Erythroblast (primary cell): ENCODE data around the gene ZYX.
"Not testable (repeated sequence)": the region's sequence is repeated elsewhere in the genome, so short reads cannot be mapped to it uniquely, and the experiment has no call there.

Experiments
- DNase-seq, 2 experiments: peaks; one replicate each; lab custom pipeline; 2025; lab: John Stamatoyannopoulos, UW
- GATA1 ChIP-seq: IDR thresholded peaks from 2 replicates; pipeline ENCODE4 v1.6.1; 2011; ENCODE audit warnings: low read depth, mild to moderate bottlenecking, control low read depth, low read length, moderate library complexity
- POLR2A ChIP-seq: IDR thresholded peaks from 2 replicates; pipeline ENCODE4 v1.6.1; 2011; ENCODE audit warnings: mild to moderate bottlenecking, low read length

The ZYX gene

DNA sequence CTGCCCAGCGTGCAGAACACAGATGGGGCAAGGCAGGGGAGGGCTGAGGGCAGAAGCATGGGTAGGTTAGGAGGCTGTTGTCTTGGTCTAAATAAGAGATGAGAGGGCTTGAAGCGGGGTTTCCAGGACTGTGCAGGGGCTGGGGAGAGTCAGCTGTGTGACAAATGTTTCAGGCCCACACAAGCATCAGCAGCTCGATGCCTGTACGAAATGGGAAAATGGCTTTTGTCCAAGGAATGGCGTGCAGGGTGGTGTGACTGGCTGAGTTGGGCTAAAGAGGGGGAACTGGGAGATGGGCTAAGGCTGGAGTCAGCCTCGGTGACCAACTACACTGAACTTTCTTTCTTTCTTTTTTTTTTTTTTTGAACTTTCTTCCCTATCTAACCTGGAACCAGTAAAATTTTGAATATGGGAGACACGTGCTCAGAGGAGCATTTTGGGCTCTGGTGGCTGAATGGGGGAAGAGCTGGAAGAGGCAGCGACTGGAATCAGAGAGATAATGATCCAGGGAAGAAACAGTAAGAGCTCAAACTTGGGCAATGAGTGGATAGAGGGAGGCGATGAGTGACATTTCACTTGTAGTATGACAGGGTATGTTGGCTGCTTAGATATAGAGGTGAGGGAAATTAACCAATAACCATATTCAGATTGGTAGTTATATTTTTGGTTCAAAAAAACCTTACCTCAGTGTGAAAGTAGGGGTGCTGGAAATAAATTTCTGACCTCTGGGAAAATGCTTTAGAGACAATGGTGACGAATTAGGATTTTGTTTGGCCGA is 37.7 kb downstream of the ZYX start:
- DNase-seq, result no peak
- no peak for TF ChIP-seq GATA1
- no peak for TF ChIP-seq POLR2A

DNA sequence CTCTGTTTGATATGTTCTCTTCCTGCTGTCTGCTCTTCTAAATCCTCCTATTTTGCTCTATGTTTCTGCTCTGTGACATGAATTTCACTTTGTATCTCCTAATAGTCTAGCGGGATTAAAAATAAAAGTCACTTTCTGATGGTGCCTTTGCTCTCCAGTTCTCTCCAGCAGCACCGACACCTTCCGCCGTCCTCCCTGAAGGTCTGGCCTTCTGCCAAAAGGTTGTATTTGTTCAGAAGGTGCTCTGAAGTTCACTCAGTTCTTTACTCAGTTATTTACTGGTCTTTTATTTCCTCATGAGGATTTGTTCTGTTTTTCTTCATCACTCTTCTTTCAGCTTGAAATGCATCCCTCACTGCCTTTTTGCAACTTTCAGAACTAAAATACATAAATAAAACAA is 38.7 kb downstream of the ZYX start:
- no peak for DNase-seq
- TF ChIP-seq POLR2A, result no peak
- no peak for TF ChIP-seq GATA1

DNA sequence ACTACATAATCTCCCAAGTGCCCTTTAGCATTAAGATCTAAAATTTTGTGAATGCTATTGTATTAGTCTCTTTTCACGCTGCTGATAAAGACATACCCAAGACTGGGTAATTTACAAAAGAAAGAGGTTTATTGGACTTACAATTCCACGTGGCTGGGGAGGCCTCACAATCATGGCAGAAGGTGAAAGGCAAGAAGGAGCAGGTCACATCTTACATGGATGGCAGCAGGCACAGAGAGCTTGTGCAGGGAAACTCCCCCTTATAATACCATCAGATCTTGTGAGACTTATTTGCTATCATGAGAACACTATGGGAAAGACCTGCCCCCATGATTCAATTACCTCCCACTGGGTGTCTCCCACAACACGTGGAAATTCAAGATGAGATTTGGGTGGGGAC is 39.5 kb downstream of the ZYX start:
- DNase-seq, result not testable (repeated sequence)

DNA sequence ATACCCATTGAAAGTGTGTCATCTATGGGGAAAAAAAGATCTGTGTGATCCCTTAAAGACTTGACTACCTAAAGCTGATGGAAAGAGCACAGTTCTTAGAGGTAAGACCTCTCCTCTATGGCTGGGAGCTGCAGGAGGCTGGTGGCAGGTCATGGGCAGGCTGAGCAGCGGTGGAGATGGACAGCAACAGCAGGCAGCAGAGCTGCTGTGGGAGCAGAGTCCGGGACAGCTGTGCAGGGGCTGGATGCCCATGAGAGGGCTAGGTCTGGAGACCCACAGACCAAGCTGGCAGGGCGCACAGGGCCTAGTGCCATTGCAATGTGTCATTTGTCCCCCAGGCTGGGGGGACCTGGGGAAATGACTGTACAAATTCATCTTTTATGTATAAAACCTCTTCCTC is 40.9 kb downstream of the ZYX start:
- TF ChIP-seq POLR2A (no peak), GATA1 (no peak)
- DNase-seq, result no peak

DNA sequence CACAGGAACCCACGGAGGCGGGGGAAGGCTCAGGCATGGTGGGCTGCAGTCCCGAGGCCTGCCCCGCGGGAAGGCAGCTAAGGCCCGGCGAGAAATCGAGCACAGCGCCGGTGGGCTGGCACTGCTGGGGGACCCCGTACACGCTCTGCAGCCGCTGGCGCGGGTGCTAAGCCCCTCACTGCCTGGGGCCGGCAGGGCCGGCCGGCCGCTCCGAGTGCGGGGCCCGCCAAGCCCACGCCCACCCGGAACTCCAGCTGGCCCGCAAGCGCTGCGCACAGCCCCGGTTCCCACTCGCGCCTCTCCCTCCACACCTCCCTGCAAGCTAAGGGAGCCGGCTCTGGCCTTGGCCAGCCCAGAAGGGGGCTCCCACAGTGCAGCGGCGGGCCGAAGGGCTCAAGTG is 43.3 kb downstream of the ZYX start:
- not testable (repeated sequence) for DNase-seq

DNA sequence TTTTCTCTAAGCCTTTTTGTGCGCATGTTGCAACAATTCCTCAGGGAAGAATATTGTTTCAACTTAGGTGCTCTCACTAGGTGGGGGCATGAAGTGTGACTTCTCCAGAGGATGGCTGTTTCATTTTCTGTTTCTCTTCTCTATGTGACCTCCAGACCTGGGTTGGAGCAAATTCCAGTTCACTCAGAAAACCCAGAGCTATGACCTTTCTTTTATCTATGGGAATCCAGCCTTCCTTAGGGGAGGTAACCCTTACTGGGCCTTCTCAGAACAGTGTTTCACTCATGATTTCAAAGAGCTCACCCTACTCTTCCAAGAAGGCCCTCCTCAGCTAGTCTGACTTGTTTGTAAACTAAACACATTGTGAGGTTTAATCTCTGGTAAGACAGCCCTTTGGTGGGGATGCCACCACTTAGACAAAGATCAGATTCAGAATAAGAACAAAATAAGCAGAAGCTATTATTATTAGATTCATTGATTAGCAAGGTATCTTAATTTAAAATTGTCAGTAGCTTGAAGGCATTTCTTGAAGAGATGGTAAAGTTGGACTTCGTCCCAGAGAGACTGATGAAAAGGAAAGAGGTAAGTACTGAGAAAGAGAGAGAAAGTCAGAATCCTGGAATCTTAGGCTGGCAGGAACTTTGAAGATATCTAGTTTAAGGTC is 45.5 kb downstream of the ZYX start:
- no peak for TF ChIP-seq POLR2A
- no peak for TF ChIP-seq GATA1
- no peak for DNase-seq

DNA sequence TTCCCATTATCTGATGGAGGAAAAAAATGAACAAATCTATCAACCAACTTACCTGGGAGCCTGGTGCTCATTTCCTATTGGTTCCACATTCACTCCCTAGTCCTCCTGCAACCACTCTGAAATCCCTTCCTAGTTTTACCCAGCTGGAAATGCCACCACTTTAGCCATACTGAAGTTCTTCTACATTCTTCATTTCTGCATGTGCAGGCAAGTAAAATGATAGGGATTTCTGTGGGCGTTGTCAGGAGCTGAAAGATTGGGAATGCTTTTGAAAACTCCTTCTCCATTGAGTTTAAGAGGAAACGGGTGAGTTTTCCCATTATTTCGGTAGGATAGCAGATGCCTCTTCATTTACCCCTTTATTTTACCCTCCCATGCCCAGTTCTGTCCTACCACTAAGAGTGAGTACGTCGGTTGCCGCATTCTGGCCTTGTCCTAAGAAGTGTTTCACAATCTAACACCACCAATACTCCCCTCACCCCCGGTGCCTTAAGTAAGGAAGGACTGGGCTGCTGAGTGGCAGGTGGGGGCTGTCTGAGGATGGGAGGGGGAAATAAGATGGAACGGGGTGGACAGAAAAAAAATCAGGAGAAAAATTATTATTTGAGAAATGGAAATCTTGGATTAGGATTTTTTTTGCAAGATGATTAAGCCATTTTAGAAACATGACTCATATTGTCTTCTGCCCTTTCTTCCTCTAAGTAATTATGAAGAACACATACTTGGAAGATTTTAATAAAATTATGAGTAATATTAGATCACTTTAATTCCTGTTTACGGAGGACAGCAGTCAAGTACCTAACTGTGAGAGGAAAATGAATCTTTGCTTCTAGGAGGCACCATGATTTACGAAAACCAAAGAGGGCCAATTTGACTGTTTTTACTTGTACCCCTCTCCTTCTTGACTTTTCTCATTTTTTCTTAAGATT is 48.9 kb downstream of the ZYX start:
- no peak for TF ChIP-seq POLR2A
- no peak for TF ChIP-seq GATA1
- no peak for DNase-seq

DNA sequence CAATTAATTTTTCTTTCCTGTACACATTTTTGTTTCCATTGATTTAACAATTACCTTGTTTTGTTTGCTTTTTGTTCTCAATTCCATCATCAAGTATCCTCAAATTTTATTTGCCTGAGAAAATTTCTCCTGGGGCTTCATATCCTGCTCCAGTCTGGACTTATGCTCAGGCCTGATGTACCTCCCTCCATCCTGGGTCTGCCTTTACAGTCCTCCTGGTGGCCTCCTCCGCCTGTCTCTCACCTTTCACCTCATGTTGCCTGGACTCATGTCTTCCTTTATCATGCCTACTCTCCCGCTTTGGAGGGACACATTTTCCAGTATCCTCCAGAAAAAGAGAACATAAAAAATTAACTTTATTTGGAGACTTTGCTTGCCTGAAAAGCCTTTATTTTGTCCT is 50.0 kb downstream of the ZYX start:
- TF ChIP-seq GATA1 (no peak), POLR2A (no peak)
- no peak for DNase-seq

DNA sequence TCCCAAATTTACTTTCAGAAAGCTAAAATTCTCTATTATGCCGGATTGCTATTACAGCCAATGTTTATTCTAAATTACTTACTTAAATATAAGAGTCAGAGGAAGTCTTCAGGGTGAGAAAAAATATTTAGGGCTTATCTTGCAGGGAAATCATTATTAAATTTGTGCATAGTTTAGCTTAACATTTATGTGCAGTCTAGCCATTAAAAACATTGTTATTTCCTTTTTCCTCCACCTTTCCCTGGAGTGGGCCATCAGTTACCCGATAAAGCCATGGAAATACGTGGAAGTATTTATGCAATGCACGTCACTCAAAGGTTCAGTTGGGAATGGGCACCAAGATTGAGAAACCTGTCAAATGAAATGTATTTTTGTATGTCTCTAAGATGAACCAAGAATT is 52.6 kb downstream of the ZYX start:
- no peak for TF ChIP-seq POLR2A
- no peak for TF ChIP-seq GATA1
- DNase-seq, result no peak

DNA sequence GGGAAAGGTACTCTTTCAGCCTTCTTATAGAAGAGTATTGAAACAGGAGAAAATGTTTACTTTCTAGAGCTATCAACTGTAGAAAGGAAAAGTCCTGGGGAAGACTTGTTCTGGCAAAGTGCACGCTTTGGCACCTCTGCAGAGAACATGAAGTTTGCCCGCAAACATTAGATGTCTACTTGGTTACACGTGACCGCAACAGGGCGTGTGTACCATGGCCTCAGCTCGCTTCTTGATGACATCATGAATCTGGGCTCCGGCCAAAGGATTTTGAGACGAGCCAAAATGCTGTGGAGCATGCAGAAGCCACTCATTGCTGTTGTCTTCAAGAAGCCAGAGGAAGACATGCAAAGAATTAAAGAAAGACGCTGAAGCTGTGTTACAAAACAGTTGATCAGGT is 53.5 kb downstream of the ZYX start:
- TF ChIP-seq POLR2A, result no peak
- TF ChIP-seq GATA1, result no peak
- no peak for DNase-seq

DNA sequence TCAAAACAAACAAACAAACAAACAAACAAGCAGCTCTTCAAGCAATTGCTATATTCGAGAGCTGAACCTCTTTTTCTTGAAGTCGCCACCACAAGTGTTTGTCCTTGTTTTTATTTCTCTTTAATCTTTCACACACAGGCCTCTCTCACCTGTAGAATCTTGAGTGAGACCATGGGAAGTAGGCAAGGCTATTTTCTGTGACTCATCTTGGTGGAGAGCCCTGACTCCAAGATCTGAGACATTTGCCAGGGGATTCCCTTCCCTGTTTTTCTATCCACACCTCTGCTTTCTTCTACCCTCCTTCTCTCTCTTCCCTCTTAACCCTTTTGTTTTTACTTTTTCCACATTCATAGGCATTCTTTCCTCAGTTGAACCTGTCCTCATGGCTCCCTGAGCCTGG is 54.1 kb downstream of the ZYX start:
- TF ChIP-seq POLR2A (no peak), GATA1 (no peak)
- no peak for DNase-seq

DNA sequence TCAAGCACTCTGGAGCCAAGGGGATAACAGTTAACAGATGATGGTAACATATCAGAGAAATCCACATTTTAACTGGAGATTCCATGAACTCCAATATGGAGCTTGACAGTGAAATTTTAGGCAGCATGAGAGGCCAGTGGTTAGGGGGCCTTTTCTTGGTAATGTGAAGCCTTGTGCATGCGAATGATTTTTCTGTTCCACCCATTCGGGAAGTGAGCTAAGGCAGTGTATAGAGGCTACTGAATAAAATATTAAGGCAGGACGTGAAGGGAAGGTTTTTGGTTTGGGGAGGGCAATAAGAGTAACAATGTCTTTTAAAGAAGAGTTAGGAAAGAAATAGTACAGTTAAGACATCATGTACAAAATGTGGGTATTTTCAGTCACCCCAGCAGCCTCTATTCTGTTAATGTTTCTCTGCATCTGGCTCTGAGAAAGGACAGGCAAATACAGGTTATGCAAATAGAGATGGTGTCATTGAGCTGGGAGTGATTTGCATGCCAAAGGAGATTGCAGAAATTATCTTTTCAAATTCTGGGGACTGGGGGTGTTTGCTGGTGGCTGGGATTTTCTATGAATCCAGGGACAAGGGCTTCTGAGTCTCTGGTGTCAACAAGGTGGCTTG is 55.3 kb downstream of the ZYX start:
- no peak for TF ChIP-seq POLR2A
- TF ChIP-seq GATA1, result no peak
- no peak for DNase-seq

DNA sequence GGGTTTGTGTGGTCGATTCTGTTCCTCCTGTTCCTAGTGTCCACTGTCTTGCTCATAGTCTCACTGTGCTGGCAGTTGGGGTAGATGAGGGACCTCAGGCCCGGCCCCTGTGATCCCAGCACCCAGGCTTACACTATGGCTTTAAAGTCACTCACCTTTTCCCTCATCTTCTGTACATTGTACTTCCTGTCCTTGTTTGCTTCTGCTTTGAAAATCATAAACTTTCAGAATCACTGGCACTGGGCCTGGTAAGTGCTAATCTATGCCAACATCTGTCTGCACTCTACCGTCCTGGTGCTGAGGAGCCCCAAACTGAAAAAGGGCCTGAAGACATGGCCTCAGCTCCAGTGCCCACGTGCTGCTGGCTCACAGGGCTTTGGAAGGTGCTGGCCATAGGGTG is 56.4 kb downstream of the ZYX start:
- no peak for TF ChIP-seq POLR2A
- TF ChIP-seq GATA1, result no peak
- DNase-seq, result no peak

DNA sequence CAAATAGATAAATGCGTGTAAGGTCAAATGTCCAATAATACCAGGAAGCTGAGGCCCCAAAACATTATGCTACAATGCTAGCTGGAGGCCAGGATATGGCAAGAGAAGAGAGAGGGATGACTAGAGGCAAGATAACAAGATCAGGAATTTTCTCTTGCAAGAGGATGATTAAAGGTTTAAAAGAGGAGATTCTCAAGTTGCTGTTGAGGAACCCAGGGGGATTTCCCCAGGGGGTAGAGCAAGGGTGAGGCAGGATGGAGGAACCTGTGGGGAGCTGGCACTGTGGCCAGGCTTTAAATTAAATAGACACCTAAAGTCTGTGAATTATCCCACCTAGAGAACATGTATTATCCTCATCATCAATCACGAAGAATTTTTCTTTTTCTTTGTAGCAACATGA is 58.7 kb downstream of the ZYX start:
- no peak for TF ChIP-seq GATA1
- DNase-seq, result no peak
